Karpas-422 (cell line): ENCODE data around the gene CAMKMT. TPM values are rescaled to one million over a fixed set of nuclear protein-coding genes. Genes with fewer than 3 reads are reported as not detected.

Experiments used
- DNase-seq: peaks from one replicate; pipeline ENCODE4 v3.0.0-alpha.2; 2015
- H2AFZ ChIP-seq: fragments of 200-600 bp; sonication (generic); 2 replicates; pipeline ENCODE4 v1.6.1; 2014; ENCODE audit warnings: antibody characterized with exemption, low read length, mixed read lengths
- H3K27ac ChIP-seq: fragments of 200-600 bp; sonication (generic); 2 replicates; pipeline ENCODE4 v1.5.1; 2014; ENCODE audit warnings: mild to moderate bottlenecking, low read length, moderate library complexity
- H3K27me3 ChIP-seq: fragments of 200-600 bp; sonication (generic); 2 replicates; pipeline ENCODE4 v1.6.1; 2014; ENCODE audit warnings: low read length, mixed read lengths
- H3K36me3 ChIP-seq: fragments of 200-600 bp; sonication (generic); 2 replicates; pipeline ENCODE4 v1.6.1; 2014; ENCODE audit warnings: low read length, mixed read lengths; ENCODE audit not compliant: insufficient read depth
- H3K4me1 ChIP-seq: fragments of 200-600 bp; sonication (generic); 2 replicates; pipeline ENCODE4 v1.6.1; 2014; ENCODE audit warnings: mild to moderate bottlenecking, low read length, mixed read lengths
- H3K4me2 ChIP-seq: fragments of 200-600 bp; sonication (generic); 2 replicates; pipeline ENCODE4 v1.6.1; 2014; ENCODE audit warnings: low read length, low read depth, mild to moderate bottlenecking; ENCODE audit not compliant: poor library complexity, severe bottlenecking
- H3K4me3 ChIP-seq: fragments of 200-600 bp; sonication (generic); 2 replicates; pipeline ENCODE4 v1.5.1; 2014; ENCODE audit warnings: mild to moderate bottlenecking, antibody characterized with exemption, low read length, mixed read lengths
- H3K79me2 ChIP-seq: fragments of 200-600 bp; sonication (generic); 2 replicates; pipeline ENCODE4 v1.6.1; 2014; ENCODE audit warnings: mild to moderate bottlenecking, low read length, mixed read lengths
- H3K9ac ChIP-seq: fragments of 200-600 bp; sonication (generic); 2 replicates; pipeline ENCODE4 v1.6.0; 2014; ENCODE audit warnings: low read length
- H3K9me2 ChIP-seq: fragments of 200-600 bp; sonication (generic), shearing (Covaris generic); replicated peaks from 2 replicates; pipeline ENCODE4 v1.6.0; 2014; ENCODE audit warnings: mild to moderate bottlenecking, low read length, moderate library complexity; ENCODE audit not compliant: insufficient read depth
- H3K9me3 ChIP-seq: fragments of 300-700, 200-600 bp; sonication (generic); 2 replicates; pipeline ENCODE4 v1.6.1; 2014; ENCODE audit warnings: low read length, mixed read lengths
- H4K20me1 ChIP-seq: fragments of 200-600 bp; sonication (generic); 2 replicates; pipeline ENCODE4 v1.6.1; 2014; ENCODE audit warnings: mild to moderate bottlenecking, antibody characterized with exemption, low read length, low read depth; ENCODE audit not compliant: insufficient read depth
- total RNA-seq: library from RNA; depleted of rRNA; stranded (reverse); fragments of >200 nt; shearing (Covaris generic); gene quantifications from 2 replicates; pipeline ENCODE4 v1.2.3, GENCODE V29; 2014; ENCODE audit warnings: low replicate concordance

The CAMKMT gene
- total RNA-seq, 1 experiment from 2014 or later = 30.8 TPM

DNA sequence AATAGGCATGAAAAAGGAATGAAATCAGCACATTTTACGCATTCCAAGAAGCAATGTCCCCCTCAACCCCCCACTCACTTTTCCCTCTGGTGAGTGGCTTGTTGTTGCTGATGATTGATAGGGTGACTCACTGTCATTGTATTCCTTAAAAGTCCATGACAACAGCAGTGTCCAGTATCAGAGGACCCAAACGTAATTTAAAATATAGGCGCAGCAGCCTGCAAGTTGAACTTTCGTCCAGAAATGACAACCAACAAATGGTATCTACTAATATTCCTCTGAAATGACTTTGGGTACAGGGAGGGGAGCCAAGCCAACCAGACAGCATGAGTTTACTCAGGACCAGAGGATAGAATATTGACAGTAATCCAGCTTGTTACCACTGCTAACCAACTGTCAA, 396.8 kb downstream of the CAMKMT start:
- H3K27ac ChIP-seq = no peak overlapping the region
- no peak overlapping the region for H3K4me3 ChIP-seq
- H3K79me2 ChIP-seq = no peaks in the 10 kb centered on the region
- H3K9ac ChIP-seq = no peak overlapping the region
- H3K4me1 ChIP-seq = no peaks in the 10 kb centered on the region
- H3K27me3 ChIP-seq = no peaks in the 10 kb centered on the region
- no peaks in the 10 kb centered on the region for H4K20me1 ChIP-seq
- H3K4me2 ChIP-seq = no peak overlapping the region
- H3K9me2 ChIP-seq = no peaks in the 10 kb centered on the region
- no peak overlapping the region for H2AFZ ChIP-seq
- no peaks in the 10 kb centered on the region for H3K36me3 ChIP-seq
- DNase-seq = no peak
- no peaks in the 10 kb centered on the region for H3K9me3 ChIP-seq

DNA sequence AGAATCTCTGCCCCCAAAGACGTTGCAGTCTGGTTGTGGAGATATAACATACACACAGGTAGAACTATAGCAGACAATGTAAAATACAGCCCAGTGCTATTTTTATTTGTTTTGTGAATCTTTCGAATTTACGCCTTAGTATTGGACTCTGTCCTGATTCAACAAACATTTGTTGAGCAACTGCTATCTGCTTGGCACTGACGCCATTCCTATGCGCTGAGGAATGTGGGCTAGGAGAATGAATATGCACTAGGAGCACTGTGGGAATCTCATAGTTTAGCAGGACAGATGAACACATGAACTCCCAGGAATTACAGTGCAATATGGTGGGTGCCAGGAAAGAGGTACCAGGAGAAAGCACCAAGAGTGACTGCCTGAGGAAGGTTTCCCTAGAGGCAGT, 398.1 kb downstream of the CAMKMT start:
- Histone ChIP-seq H3K4me1 (no peaks in the 10 kb centered on the region), H4K20me1 (no peaks in the 10 kb centered on the region), H3K4me2 (no peak overlapping the region), H2AFZ (no peak overlapping the region), H3K4me3 (no peak overlapping the region), H3K9ac (no peak overlapping the region), H3K79me2 (no peaks in the 10 kb centered on the region), H3K9me2 (no peaks in the 10 kb centered on the region), H3K27ac (no peak overlapping the region), H3K9me3 (no peaks in the 10 kb centered on the region), H3K27me3 (no peaks in the 10 kb centered on the region), H3K36me3 (no peaks in the 10 kb centered on the region)
- no peak for DNase-seq

DNA sequence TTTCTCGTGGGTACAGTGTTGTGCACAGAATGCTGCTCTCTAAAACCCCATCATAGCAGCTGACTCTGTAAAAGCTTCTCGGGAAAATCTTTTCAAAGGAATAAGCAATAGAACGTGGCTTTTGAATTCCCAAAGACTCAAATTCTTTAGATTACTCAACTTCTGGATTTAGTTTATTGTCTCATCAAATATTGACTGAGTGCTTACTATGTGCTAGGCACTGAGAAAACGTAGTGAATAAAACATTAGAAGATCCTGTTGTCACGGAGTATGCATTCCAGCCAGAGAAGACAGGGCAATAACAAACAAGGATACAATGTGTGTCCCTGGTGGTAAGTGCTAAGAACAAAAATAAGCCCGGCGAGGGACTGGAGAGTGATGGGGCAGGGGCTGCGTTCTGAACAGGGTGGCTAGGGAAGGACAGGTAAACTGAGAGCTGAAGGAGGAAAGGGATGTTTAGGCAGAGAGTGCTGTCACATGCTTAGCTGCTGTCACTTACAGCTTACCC, 401.6 kb downstream of the CAMKMT start:
- no peaks in the 10 kb centered on the region for H3K36me3 ChIP-seq
- H3K4me3 ChIP-seq = no peak overlapping the region
- H3K4me2 ChIP-seq = no peak overlapping the region
- H3K9ac ChIP-seq = no peak overlapping the region
- no peaks in the 10 kb centered on the region for H4K20me1 ChIP-seq
- no peaks in the 10 kb centered on the region for H3K9me3 ChIP-seq
- H3K9me2 ChIP-seq = no peaks in the 10 kb centered on the region
- H3K79me2 ChIP-seq = no peaks in the 10 kb centered on the region
- no peaks in the 10 kb centered on the region for H3K4me1 ChIP-seq
- DNase-seq = no peak
- no peaks in the 10 kb centered on the region for H3K27me3 ChIP-seq
- H3K27ac ChIP-seq = no peak overlapping the region
- no peak overlapping the region for H2AFZ ChIP-seq

DNA sequence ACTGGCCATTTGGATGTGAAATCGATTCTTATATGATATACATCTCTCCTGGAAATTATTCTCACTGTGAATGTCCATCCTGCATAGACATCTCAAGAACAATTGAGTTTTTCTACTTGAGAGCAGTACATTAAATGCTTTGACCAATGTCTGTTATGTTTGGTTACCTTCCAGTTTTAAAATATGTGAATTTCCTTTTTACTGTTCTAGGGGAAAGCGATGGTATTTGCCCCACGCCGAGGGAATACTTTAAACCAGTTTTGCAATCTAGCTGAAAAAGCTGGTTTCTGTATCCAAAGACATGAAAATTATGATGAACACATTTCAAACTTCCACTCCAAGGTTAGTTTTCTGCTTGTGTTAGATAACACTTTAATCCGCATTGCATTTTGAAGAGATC, 404.5 kb downstream of the CAMKMT start:
- no peak overlapping the region for H2AFZ ChIP-seq
- H3K9ac ChIP-seq = no peak overlapping the region
- H3K36me3 ChIP-seq = no peaks in the 10 kb centered on the region
- no peak overlapping the region for H3K4me2 ChIP-seq
- no peaks in the 10 kb centered on the region for H3K9me2 ChIP-seq
- H3K27me3 ChIP-seq = no peaks in the 10 kb centered on the region
- no peak overlapping the region for H3K27ac ChIP-seq
- DNase-seq = no peak
- no peaks in the 10 kb centered on the region for H3K4me1 ChIP-seq
- no peak overlapping the region for H3K4me3 ChIP-seq
- no peaks in the 10 kb centered on the region for H3K9me3 ChIP-seq
- no peaks in the 10 kb centered on the region for H4K20me1 ChIP-seq
- H3K79me2 ChIP-seq = no peaks in the 10 kb centered on the region

DNA sequence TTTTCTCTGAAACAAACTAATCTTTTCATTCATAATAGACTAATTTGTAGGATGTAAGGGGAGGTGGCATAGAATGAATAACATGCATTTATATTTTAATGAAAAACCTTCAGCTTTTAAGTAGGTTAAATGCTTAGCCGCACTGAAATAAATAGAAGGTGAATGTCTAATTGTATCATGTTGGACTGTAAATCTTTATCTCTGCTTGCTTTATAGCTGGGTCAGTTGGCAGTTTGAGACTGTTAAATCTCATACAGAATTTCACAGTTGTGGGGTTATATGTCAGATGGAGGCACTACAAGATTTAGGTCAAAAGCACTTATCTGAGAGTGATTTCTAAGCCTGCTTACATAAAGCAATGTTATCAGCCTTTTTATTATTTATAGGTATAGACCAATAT, 405.0 kb downstream of the CAMKMT start:
- H3K9me2 ChIP-seq = no peaks in the 10 kb centered on the region
- no peak overlapping the region for H3K27ac ChIP-seq
- H2AFZ ChIP-seq = no peak overlapping the region

DNA sequence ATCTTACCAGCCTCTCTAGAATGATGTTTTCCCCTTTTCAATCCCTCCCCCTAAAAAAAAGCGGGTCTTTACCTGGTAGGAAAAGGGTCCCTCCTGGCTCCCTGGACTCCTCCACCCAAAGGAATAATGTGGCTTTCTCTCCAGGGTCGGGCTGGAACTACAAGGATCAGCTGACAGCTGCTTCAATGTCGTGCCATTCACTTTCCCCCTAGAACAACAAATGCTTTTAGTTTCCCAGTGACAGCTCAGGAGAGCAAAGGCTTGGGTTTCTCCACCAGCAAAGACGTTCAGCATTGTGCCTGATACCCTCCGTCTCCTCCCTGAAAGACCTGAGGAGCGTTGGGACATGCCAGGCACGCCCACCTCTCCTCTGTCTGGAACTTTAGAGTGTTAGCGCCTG, 405.9 kb downstream of the CAMKMT start:
- H3K36me3 ChIP-seq = no peaks in the 10 kb centered on the region
- no peaks in the 10 kb centered on the region for H3K79me2 ChIP-seq
- no peak overlapping the region for H2AFZ ChIP-seq
- no peaks in the 10 kb centered on the region for H3K4me1 ChIP-seq
- no peaks in the 10 kb centered on the region for H4K20me1 ChIP-seq
- H3K4me3 ChIP-seq = no peak overlapping the region
- H3K4me2 ChIP-seq = no peak overlapping the region
- no peak overlapping the region for H3K27ac ChIP-seq
- no peak for DNase-seq
- H3K9me2 ChIP-seq = no peaks in the 10 kb centered on the region
- H3K9me3 ChIP-seq = no peaks in the 10 kb centered on the region
- no peaks in the 10 kb centered on the region for H3K27me3 ChIP-seq
- no peak overlapping the region for H3K9ac ChIP-seq

More for the DNA sequence above, 405.0 kb downstream of the CAMKMT start:
- Histone ChIP-seq H3K36me3 (no peaks in the 10 kb centered on the region), H3K4me2 (no peak overlapping the region), H3K4me3 (no peak overlapping the region), H3K79me2 (no peaks in the 10 kb centered on the region), H4K20me1 (no peaks in the 10 kb centered on the region), H3K27me3 (no peaks in the 10 kb centered on the region), H3K9ac (no peak overlapping the region), H3K9me3 (no peaks in the 10 kb centered on the region), H3K4me1 (no peaks in the 10 kb centered on the region)
- DNase-seq = no peak

DNA sequence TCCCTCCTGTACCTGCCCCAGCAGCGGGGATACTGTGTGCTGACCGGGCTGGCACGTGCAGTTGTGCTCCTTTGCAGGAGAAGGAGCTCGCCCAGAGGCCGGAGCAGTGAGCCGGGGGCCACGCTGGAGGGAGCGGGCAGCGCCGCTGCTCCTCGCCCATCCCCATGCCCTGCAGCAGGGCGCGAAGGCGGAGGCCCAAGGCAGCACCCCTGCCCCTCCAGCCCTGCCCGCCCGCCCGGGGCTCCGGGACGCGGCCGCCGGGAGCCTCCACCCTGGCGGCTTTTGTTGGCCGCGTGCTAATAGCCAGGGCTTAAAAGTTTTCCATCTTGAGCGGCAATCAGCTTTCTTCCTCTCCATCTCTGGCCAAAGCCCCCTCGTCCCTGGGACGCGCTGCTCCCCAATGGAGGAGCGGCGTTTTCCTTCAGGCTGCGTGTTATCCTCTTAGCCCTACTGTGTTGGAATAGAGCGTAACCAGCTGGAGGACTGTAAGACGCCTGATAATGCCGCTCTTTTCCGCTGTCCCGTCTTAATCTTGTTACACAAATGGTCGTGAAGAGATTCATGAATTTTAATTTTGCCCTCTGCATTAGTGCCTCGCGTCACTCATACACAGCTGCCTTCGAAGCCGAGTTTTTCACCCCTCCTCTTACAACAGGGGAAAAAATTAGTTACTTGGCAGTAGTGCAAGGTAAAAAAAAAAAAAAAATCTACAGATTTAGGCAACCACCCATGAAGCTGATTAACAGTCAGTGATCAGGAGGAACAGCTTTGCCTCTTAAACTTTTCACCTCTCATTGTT, 406.9 kb downstream of the CAMKMT start:
- H4K20me1 ChIP-seq = no peaks in the 10 kb centered on the region
- no peak overlapping the region for H3K9ac ChIP-seq
- no peaks in the 10 kb centered on the region for H3K79me2 ChIP-seq
- H3K36me3 ChIP-seq = no peaks in the 10 kb centered on the region
- no peak for DNase-seq
- H2AFZ ChIP-seq = no peak overlapping the region
- no peak overlapping the region for H3K4me2 ChIP-seq
- no peaks in the 10 kb centered on the region for H3K9me3 ChIP-seq
- H3K4me1 ChIP-seq = 0 out of 2 replicates have a peak, but pooled peaks cover 6% of the 10 kb centered on the region
- no peak overlapping the region for H3K27ac ChIP-seq
- H3K9me2 ChIP-seq = no peaks in the 10 kb centered on the region
- no peak overlapping the region for H3K4me3 ChIP-seq
- H3K27me3 ChIP-seq = no peaks in the 10 kb centered on the region

DNA sequence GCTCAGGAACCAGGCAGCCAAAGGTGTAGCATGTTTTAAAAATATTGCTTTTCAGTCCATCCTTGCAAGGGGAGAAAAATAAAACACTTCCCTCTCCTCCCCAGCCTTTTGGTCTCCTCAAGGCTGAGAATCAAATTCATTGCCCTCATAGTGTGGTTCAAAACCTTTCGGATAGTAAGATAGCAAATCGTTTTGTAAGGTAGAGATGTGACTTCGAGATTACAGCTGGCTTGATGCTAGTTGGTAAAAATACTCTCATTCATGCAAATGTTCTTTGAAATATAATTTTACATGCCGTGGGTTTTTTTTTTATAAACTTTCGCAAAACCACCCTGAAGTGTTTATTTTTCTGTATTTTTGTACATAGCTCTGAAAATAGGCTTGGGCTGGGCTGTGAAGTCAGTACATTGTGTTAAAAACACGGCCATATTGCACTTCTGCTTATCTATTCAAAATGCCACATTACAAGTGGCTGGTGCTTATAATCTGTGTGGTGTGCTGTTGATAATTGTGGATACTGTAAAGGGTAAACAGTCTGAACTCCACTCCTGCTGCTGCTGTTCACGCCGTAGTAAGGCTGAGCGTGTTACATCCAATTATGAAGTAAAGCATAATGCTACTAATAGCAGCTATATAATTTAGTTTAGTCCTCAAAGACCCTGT, 407.7 kb downstream of the CAMKMT start:
- Histone ChIP-seq H3K9me3 (no peaks in the 10 kb centered on the region), H2AFZ (no peak overlapping the region), H3K4me3 (no peak overlapping the region), H3K9me2 (no peaks in the 10 kb centered on the region), H3K79me2 (no peaks in the 10 kb centered on the region), H4K20me1 (no peaks in the 10 kb centered on the region), H3K4me2 (no peak overlapping the region), H3K4me1 (0 out of 2 replicates have a peak, but pooled peaks cover 6% of the 10 kb centered on the region), H3K27ac (no peak overlapping the region), H3K9ac (no peak overlapping the region), H3K27me3 (no peaks in the 10 kb centered on the region), H3K36me3 (no peaks in the 10 kb centered on the region)
- DNase-seq = no peak
